HCT116 (cell line): ENCODE data around the gene MATK.

Experiments used
- CEBPB ChIP-seq: IDR thresholded peaks from 2 replicates; pipeline ENCODE4 v1.6.1; 2012; ENCODE audit warnings: low read depth
- CTCF ChIP-seq, 3 experiments: fragments of 200-600 bp in 1 of 3; sonication (generic) in 1 of 3; IDR thresholded peaks in 2 of 3; conservative IDR thresholded peaks in 1 of 3; 2 replicates each; pipeline ENCODE4 v1.5.1; 2012 to 2017; ENCODE audit warnings: low read depth in 2 of 3, low read length in 2 of 3, antibody characterized with exemption in 1 of 3, borderline replicate concordance in 1 of 3, control low read depth in 1 of 3, mild to moderate bottlenecking in 1 of 3, mixed read lengths in 1 of 3, mixed run types in 1 of 3, moderate library complexity in 1 of 3; ENCODE audit not compliant: insufficient read depth in 1 of 3
- EGR1 ChIP-seq: IDR thresholded peaks from 2 replicates; pipeline ENCODE4 v1.6.1; 2012; ENCODE audit warnings: low read depth
- EZH2 ChIP-seq: fragments of 200-600 bp; sonication (generic); IDR thresholded peaks from 2 replicates; pipeline ENCODE4 v1.6.1; 2017; ENCODE audit warnings: antibody characterized with exemption, mixed run types
- EZH2phosphoT487 ChIP-seq: fragments of 200-600 bp; IDR thresholded peaks from 2 replicates; pipeline ENCODE4 v1.6.1; 2018; ENCODE audit warnings: antibody characterized with exemption, borderline replicate concordance
- FOSL1 ChIP-seq: IDR thresholded peaks from 2 replicates; pipeline ENCODE4 v1.6.1; 2012; ENCODE audit warnings: low read depth
- JUND ChIP-seq: IDR thresholded peaks from 2 replicates; pipeline ENCODE4 v1.6.1; 2012
- MAX ChIP-seq: IDR thresholded peaks from 2 replicates; pipeline ENCODE4 v1.6.1; 2012
- POLR2A ChIP-seq: IDR thresholded peaks from 2 replicates; pipeline ENCODE4 v1.7.0; 2011; ENCODE audit warnings: borderline replicate concordance; ENCODE audit not compliant: insufficient read depth, insufficient read length; ENCODE audit errors: extremely low read depth
- POLR2AphosphoS5 ChIP-seq: IDR thresholded peaks from 2 replicates; pipeline ENCODE4 v1.6.1; 2011; ENCODE audit warnings: mild to moderate bottlenecking, low read depth, low read length, moderate library complexity
- REST ChIP-seq: IDR thresholded peaks from 2 replicates; pipeline ENCODE4 v1.6.1; 2012; ENCODE audit warnings: low read depth
- SP1 ChIP-seq: IDR thresholded peaks from 2 replicates; pipeline ENCODE4 v1.6.1; 2012; ENCODE audit warnings: low read depth
- ZBTB33 ChIP-seq: IDR thresholded peaks from 2 replicates; pipeline ENCODE4 v1.6.1; 2011; ENCODE audit warnings: mild to moderate bottlenecking, low read length, moderate library complexity; ENCODE audit not compliant: insufficient replicate concordance; ENCODE audit errors: extremely low read depth
- ZFX ChIP-seq: fragments of 450-650 bp; IDR thresholded peaks from 2 replicates; pipeline ENCODE4 v1.6.1; 2017

GRCh38 chr19:3816566-3817218 lies 30.5 kb upstream of the MATK start:
- TF ChIP-seq REST (no peak), CTCF (IDR thresholded peaks at IDR 0.05 in 2 of 3, conservative IDR thresholded peaks at IDR 0.05 in 1 of 3; ENCODE audit: borderline replicate concordance in 1 of 3, insufficient read depth in 1 of 3, low read depth in 2 of 3, low read length in 2 of 3) (no peak), EZH2 (no peak), ZFX (no peak), JUND (no peak), POLR2AphosphoS5 (no peak), POLR2A (no peak), MAX (no peak), ZBTB33 (no peak), EZH2phosphoT487 (no peak), CEBPB (no peak), EGR1 (no peak), FOSL1 (no peak), SP1 (no peak)
